PC-9 (cell line): ENCODE data around the gene CLDN3. TPM values are rescaled to one million over a fixed set of nuclear protein-coding genes. Genes with fewer than 3 reads are reported as not detected.

Source experiments
- BruUV-seq: library from RNA; stranded (reverse); fragments of 400-500 nt; replicated peaks from 2 replicates; lab custom pipeline; 2021; lab: Mats Ljungman, UMichigan
- CTCF ChIA-PET: fragments of 300-600 bp; sonication (Branson Sonifier 250); formaldehyde crosslinking; loops from one replicate; lab custom pipeline; 2022; ENCODE audit warnings: antibody characterized with exemption; lab: Charles Lee
- POLR2A ChIA-PET: fragments of 300-600 bp; sonication (Branson Sonifier 250); formaldehyde crosslinking; loops from one replicate; lab custom pipeline; 2022; ENCODE audit warnings: antibody characterized with exemption; ENCODE audit not compliant: unreplicated experiment; lab: Charles Lee
- DNase-seq, 2 experiments: peaks; one replicate each; pipeline versions ENCODE4 v3.0.0 to v3.0.0-alpha.2; 2015 to 2022; ENCODE audit warnings: mixed read lengths in 1 of 2
- H2AFZ ChIP-seq: fragments of 200-600 bp; sonication (generic); 2 replicates; pipeline ENCODE4 v1.8.1; 2017; ENCODE audit warnings: antibody characterized with exemption
- H3F3A ChIP-seq: fragments of 200-600 bp; sonication (generic); 2 replicates; pipeline ENCODE4 v1.8.1; 2017; ENCODE audit warnings: antibody characterized with exemption, mild to moderate bottlenecking, low read depth; ENCODE audit not compliant: insufficient read depth
- H3K27ac ChIP-seq: fragments of 200-600 bp; sonication (generic); 2 replicates; pipeline ENCODE4 v1.6.1; 2016; ENCODE audit warnings: mixed run types
- H3K27me3 ChIP-seq: fragments of 200-600 bp; sonication (generic); 2 replicates; pipeline ENCODE4 v1.6.1; 2016; ENCODE audit warnings: low read depth, mixed run types; ENCODE audit not compliant: insufficient read depth
- H3K36me3 ChIP-seq: fragments of 200-600 bp; sonication (generic); 2 replicates; pipeline ENCODE4 v1.6.1; 2016; ENCODE audit warnings: low read depth, mixed run types
- H3K4me1 ChIP-seq: fragments of 200-600 bp; sonication (generic); replicated peaks from 2 replicates; pipeline ENCODE4 v1.6.1; 2016; ENCODE audit warnings: mixed run types; ENCODE audit not compliant: insufficient read depth
- H3K4me2 ChIP-seq: fragments of 200-600 bp; sonication (generic); 2 replicates; pipeline ENCODE4 v1.6.1; 2017; ENCODE audit warnings: mixed run types
- H3K4me3 ChIP-seq: fragments of 200-600 bp; sonication (generic); 2 replicates; pipeline ENCODE4 v1.6.1; 2016; ENCODE audit warnings: mixed run types
- H3K79me2 ChIP-seq: fragments of 200-600 bp; sonication (generic); 2 replicates; pipeline ENCODE4 v1.6.1; 2017; ENCODE audit warnings: low read depth, mixed run types
- H3K9me2 ChIP-seq: fragments of 200-600 bp; sonication (generic); 2 replicates; pipeline ENCODE4 v1.8.1; 2017; ENCODE audit warnings: mild to moderate bottlenecking; ENCODE audit not compliant: insufficient read depth
- H3K9me3 ChIP-seq: fragments of 200-600 bp; sonication (generic); 2 replicates; pipeline ENCODE4 v1.8.1; 2016; ENCODE audit warnings: low read depth; ENCODE audit not compliant: insufficient read depth
- H4K20me1 ChIP-seq: fragments of 200-600 bp; sonication (generic); 2 replicates; pipeline ENCODE4 v1.8.1; 2017; ENCODE audit not compliant: insufficient read depth
- EZH2 ChIP-seq: fragments of 200-600 bp; sonication (generic); IDR thresholded peaks from 2 replicates; pipeline ENCODE4 v1.8.0; 2017; ENCODE audit warnings: antibody characterized with exemption, low read depth
- intact Hi-C: fragments of 100-400 bp; cut with micrococcal nuclease; formaldehyde crosslinking; loops from one replicate; pipeline ENCODE4 v1.10.0; 2022; ENCODE audit not compliant: unreplicated experiment
- total RNA-seq: library from RNA; stranded (reverse); gene quantifications from 2 replicates; pipeline ENCODE4 v1.2.3, GENCODE V29; 2021
- TF ChIP-seq, protein P1 (sequence below): fragments of 200-600 bp; sonication (generic); conservative IDR thresholded peaks from 2 replicates; pipeline ENCODE4 v1.6.1; 2017; ENCODE audit warnings: mixed run types, antibody characterized with exemption, mild to moderate bottlenecking, moderate library complexity

Gene CLDN3
- total RNA-seq, 1 experiment from 2014 or later: 31.3 TPM

DNA sequence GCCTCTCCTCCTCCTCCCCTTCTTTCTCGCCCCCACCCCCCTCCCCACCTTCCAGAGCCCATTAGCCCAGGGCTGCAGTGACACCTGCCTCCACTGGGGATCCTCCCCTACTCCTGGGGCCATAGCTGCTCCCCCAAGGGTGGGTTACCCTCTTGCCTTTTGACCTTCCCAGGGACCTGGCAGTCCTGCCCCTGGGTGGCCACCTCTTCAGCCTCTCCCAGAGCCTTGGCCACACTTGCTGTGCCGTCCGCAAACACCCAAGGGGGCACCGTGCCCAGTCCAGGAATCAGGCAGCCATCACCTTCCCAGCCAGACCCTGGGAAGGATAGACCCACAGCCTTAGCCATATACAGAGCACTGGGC, 40.9 kb upstream of the CLDN3 start:
- H3K36me3 ChIP-seq: no peaks in the 10 kb centered on the region
- no TSS peak for BruUV-seq
- CTCF ChIA-PET: interaction anchor here (0.6 to 1.8 kb wide), 6 partner anchors 11 to 290 kb away, joined by 4 to 13 read pairs (median 6); no protein-coding TSS in a partner anchor
- H3F3A ChIP-seq: peaks cover 15% of the 10 kb centered on the region; the same call in 1 of the 2 replicates
- H3K4me3 ChIP-seq: no peak overlapping the region
- no peaks in the 10 kb centered on the region for H3K27me3 ChIP-seq
- no peak overlapping the region for H3K4me2 ChIP-seq
- H3K9me2 ChIP-seq: no peaks in the 10 kb centered on the region
- no peaks in the 10 kb centered on the region for H4K20me1 ChIP-seq
- no peak for DNase-seq
- H3K79me2 ChIP-seq: no peaks in the 10 kb centered on the region
- TF ChIP-seq EZH2: no peak
- TF ChIP-seq, protein P1, sequence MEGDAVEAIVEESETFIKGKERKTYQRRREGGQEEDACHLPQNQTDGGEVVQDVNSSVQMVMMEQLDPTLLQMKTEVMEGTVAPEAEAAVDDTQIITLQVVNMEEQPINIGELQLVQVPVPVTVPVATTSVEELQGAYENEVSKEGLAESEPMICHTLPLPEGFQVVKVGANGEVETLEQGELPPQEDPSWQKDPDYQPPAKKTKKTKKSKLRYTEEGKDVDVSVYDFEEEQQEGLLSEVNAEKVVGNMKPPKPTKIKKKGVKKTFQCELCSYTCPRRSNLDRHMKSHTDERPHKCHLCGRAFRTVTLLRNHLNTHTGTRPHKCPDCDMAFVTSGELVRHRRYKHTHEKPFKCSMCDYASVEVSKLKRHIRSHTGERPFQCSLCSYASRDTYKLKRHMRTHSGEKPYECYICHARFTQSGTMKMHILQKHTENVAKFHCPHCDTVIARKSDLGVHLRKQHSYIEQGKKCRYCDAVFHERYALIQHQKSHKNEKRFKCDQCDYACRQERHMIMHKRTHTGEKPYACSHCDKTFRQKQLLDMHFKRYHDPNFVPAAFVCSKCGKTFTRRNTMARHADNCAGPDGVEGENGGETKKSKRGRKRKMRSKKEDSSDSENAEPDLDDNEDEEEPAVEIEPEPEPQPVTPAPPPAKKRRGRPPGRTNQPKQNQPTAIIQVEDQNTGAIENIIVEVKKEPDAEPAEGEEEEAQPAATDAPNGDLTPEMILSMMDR: no peak
- H3K4me1 ChIP-seq: peaks cover 18% of the 10 kb centered on the region
- no peak overlapping the region for H2AFZ ChIP-seq
- intact Hi-C loops: loop anchor here (1.0 kb wide), 3 partner anchors 11 to 44 kb away; no protein-coding TSS in a partner anchor
- H3K9me3 ChIP-seq: no peaks in the 10 kb centered on the region
- POLR2A ChIA-PET: no interaction called here
- H3K27ac ChIP-seq: no peak overlapping the region

DNA sequence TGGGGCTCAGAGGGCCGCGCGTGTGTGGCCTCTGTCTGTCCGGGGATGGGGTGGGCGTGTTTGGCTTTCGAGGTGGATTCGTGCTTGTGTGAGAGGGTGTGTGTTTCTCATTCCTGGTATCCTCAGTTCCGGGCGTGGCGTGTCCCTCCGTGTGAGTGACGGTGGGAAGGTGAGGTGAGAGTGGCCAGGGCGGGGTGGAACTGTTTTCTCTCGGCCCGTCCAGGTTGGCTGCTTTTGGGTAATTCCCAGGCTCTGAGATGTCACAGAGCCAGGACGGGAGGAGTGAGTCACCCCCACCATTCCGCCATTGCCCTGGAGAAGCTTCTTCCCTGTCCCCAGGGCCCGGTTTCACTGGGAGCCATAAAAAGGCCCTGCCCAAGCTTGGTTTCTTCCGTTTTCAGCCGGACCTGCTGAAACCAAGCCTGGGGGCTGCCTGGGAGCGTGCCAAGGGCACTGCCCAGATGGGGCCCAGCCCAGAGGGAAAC, 39.4 kb upstream of the CLDN3 start:
- H3K4me2 ChIP-seq: peak overlapping the region; percentile 62

DNA sequence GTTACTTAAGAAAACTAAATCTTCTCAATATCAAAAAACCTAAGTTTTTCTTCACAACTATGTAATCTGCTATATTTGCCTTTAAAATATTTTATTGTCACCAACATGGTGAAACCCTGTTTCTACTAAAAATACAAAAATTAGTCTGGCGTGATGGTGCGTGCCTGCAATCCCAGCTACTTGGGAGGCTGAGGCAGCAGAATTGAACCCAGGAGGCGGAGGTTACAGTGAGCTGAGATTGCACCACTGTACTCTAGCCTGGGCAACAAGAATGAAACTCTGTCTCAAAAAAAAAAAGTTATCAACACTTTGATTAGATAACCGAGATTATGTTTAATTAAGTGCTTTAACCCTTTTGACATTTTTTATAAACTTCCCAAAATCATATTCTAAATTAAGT, 32.4 kb upstream of the CLDN3 start:
- ChIA-PET POLR2A (no interaction called here), CTCF (no interaction called here)
- no TSS peak for BruUV-seq
- TF ChIP-seq, protein P1: no peak
- TF ChIP-seq EZH2: no peak
- DNase-seq: no peak
- Histone ChIP-seq H3K36me3 (no peaks in the 10 kb centered on the region), H3K27me3 (no peaks in the 10 kb centered on the region), H3K4me3 (no peak overlapping the region), H3K27ac (no peak overlapping the region), H3F3A (peaks cover 24% of the 10 kb centered on the region), H3K4me1 (peaks cover 13% of the 10 kb centered on the region), H3K4me2 (no peak overlapping the region), H3K79me2 (no peaks in the 10 kb centered on the region), H4K20me1 (no peaks in the 10 kb centered on the region), H2AFZ (no peak overlapping the region), H3K9me2 (no peaks in the 10 kb centered on the region), H3K9me3 (no peaks in the 10 kb centered on the region)
- intact Hi-C loops: no loop called here

More for the DNA sequence above, 39.4 kb upstream of the CLDN3 start:
- no peaks in the 10 kb centered on the region for H4K20me1 ChIP-seq
- H3K27me3 ChIP-seq: no peaks in the 10 kb centered on the region
- no peaks in the 10 kb centered on the region for H3K9me3 ChIP-seq
- H3K36me3 ChIP-seq: no peaks in the 10 kb centered on the region
- peak; percentile 84 to 87 for DNase-seq
- H2AFZ ChIP-seq: peak overlapping the region; percentile 55; the same call in 1 of the 2 replicates
- TSS peak; percentile 62 for BruUV-seq
- TF ChIP-seq, protein P1: no peak
- no peak for TF ChIP-seq EZH2
- POLR2A ChIA-PET: interaction anchor here (0.6 to 1.2 kb wide), 11 partner anchors 13 to 231 kb away, joined by 3 to 20 read pairs (median 4); partner anchors contain the start of genes ABHD11, CLDN4 and TBL2
- peak overlapping the region; percentile 90 for H3K27ac ChIP-seq
- H3K79me2 ChIP-seq: no peaks in the 10 kb centered on the region
- intact Hi-C loops: loop anchor here (1.0 kb wide), 3 partner anchors 15 to 66 kb away; no protein-coding TSS in a partner anchor
- peaks cover 18% of the 10 kb centered on the region for H3K4me1 ChIP-seq
- H3K9me2 ChIP-seq: no peaks in the 10 kb centered on the region
- CTCF ChIA-PET: interaction anchor here (0.8 to 1.0 kb wide), 2 partner anchors 13 to 20 kb away, joined by 3 to 4 read pairs; no protein-coding TSS in a partner anchor
- H3K4me3 ChIP-seq: no peak overlapping the region
- peaks cover 24% of the 10 kb centered on the region; the same call in 1 of the 2 replicates for H3F3A ChIP-seq
